Measurements from ENCODE around the gene NCAPG2. TPM values are rescaled to one million over a fixed set of nuclear protein-coding genes. Genes with fewer than 3 reads are reported as not detected.

NCAPG2 gene
- total and polyA plus RNA-seq, 2 experiments from 2014 or later = 10.8 to 14.0 TPM

- Histone ChIP-seq H3K9me3 (ENCODE audit: low read depth) (no peaks in the 10 kb centered on the region), H3K27me3 (no peaks in the 10 kb centered on the region), H3K4me3 (no peak overlapping the region), H3K4me1 (ENCODE audit: low read depth) (peaks cover 5% of the 10 kb centered on the region), H3K27ac (no peak overlapping the region), H3K36me3 (no peaks in the 10 kb centered on the region)
- no peak for DNase-seq (ENCODE audit: low read depth in 1 of 2, low spot score in 1 of 2)
- TF ChIP-seq CTCF (IDR thresholded peaks at IDR 0.05; ENCODE audit: low read depth, low read length) = no peak
Measured at GRCh38 chr7:158666401-158666800, 38.2 kb downstream of the NCAPG2 start.

GRCh38 chr7:158664406-158664805 lies 40.2 kb downstream of the NCAPG2 start:
- H3K27ac ChIP-seq = no peak overlapping the region
- DNase-seq (ENCODE audit: low read depth in 1 of 2, low spot score in 1 of 2) = no peak
- H3K36me3 ChIP-seq = no peaks in the 10 kb centered on the region
- no peak overlapping the region for H3K4me3 ChIP-seq
- no peaks in the 10 kb centered on the region for H3K27me3 ChIP-seq
- H3K9me3 ChIP-seq (ENCODE audit: low read depth) = no peaks in the 10 kb centered on the region
- H3K4me1 ChIP-seq (ENCODE audit: low read depth) = peaks cover 5% of the 10 kb centered on the region
- no peak for TF ChIP-seq CTCF (IDR thresholded peaks at IDR 0.05; ENCODE audit: low read depth, low read length)

- no peak for DNase-seq (ENCODE audit: low read depth in 1 of 2, low spot score in 1 of 2)
- no peaks in the 10 kb centered on the region for H3K36me3 ChIP-seq
Measured at GRCh38 chr7:158663428-158663741, 41.2 kb downstream of the NCAPG2 start.

GRCh38 chr7:158662610-158663427 lies 41.8 kb downstream of the NCAPG2 start:
- H3K36me3 ChIP-seq = no peaks in the 10 kb centered on the region
- peak in 1 of 2 donors; percentile 20 for DNase-seq (ENCODE audit: low read depth in 1 of 2, low spot score in 1 of 2)
- H3K27ac ChIP-seq = peak overlapping the region; percentile 51
- H3K4me3 ChIP-seq = no peak overlapping the region
- H3K9me3 ChIP-seq (ENCODE audit: low read depth) = no peaks in the 10 kb centered on the region
- H3K27me3 ChIP-seq = no peaks in the 10 kb centered on the region
- TF ChIP-seq CTCF (IDR thresholded peaks at IDR 0.05; ENCODE audit: low read depth, low read length) = no peak
- H3K4me1 ChIP-seq (ENCODE audit: low read depth) = peaks cover 5% of the 10 kb centered on the region

More at GRCh38 chr7:158663428-158663741, 41.2 kb downstream of the NCAPG2 start:
- Histone ChIP-seq H3K27me3 (no peaks in the 10 kb centered on the region), H3K27ac (peak overlapping the region; percentile 51), H3K9me3 (ENCODE audit: low read depth) (no peaks in the 10 kb centered on the region), H3K4me3 (no peak overlapping the region), H3K4me1 (ENCODE audit: low read depth) (peaks cover 5% of the 10 kb centered on the region)
- TF ChIP-seq CTCF (IDR thresholded peaks at IDR 0.05; ENCODE audit: low read depth, low read length) = no peak

GRCh38 chr7:158658475-158658874 lies 46.1 kb downstream of the NCAPG2 start:
- no peak overlapping the region for H3K27ac ChIP-seq
- H3K9me3 ChIP-seq (ENCODE audit: low read depth) = no peaks in the 10 kb centered on the region
- no peak for TF ChIP-seq CTCF (IDR thresholded peaks at IDR 0.05; ENCODE audit: low read depth, low read length)
- no peaks in the 10 kb centered on the region for H3K27me3 ChIP-seq
- H3K4me3 ChIP-seq = no peak overlapping the region
- H3K36me3 ChIP-seq = peaks cover 3% of the 10 kb centered on the region
- no peak for DNase-seq (ENCODE audit: low read depth in 1 of 2, low spot score in 1 of 2)
- peaks cover 5% of the 10 kb centered on the region for H3K4me1 ChIP-seq (ENCODE audit: low read depth)

All from cardiac muscle cell (in vitro differentiated cells and primary cell).